Left ventricle myocardium inferior (tissue), 1 donor: ENCODE measurements around the gene PHAX. TPM values are rescaled to one million over a fixed set of nuclear protein-coding genes. Genes with fewer than 3 reads are reported as not detected.
"Not testable (repeated sequence)": the region's sequence is repeated elsewhere in the genome, so short reads cannot be mapped to it uniquely, and the experiment has no call there.

Experiments
- DNase-seq: peaks from one replicate; pipeline ENCODE4 v3.0.0-alpha.2; 2020
- H3K27ac ChIP-seq: fragments of 200-600 bp; replicated peaks from 2 replicates; pipeline ENCODE4 v1.8.0; 2021
- H3K27me3 ChIP-seq: fragments of 200-600 bp; 2 replicates; pipeline ENCODE4 v1.8.0; 2021; ENCODE audit warnings: low read depth
- H3K36me3 ChIP-seq: fragments of 200-600 bp; 2 replicates; pipeline ENCODE4 v1.8.0; 2021
- H3K4me1 ChIP-seq: fragments of 200-600 bp; 2 replicates; pipeline ENCODE4 v1.8.0; 2021
- H3K4me3 ChIP-seq: fragments of 200-600 bp; 2 replicates; pipeline ENCODE4 v1.8.0; 2021; ENCODE audit warnings: mild to moderate bottlenecking, moderate library complexity
- H3K9me3 ChIP-seq: fragments of 200-600 bp; replicated peaks from 2 replicates; pipeline ENCODE4 v1.8.0; 2021
- CTCF ChIP-seq: fragments of 200-600 bp; IDR thresholded peaks from 2 replicates; pipeline ENCODE4 v1.8.0; 2021; ENCODE audit warnings: antibody characterized with exemption, mild to moderate bottlenecking, borderline replicate concordance
- intact Hi-C: fragments of 100-400 bp; cut with micrococcal nuclease; formaldehyde crosslinking; loops from one replicate; pipeline ENCODE4 v1.11.0; 2022
- total RNA-seq: library from RNA; stranded (reverse); fragmentation: NEBNext Ultra II Directional; extraction: Animal tissue kit (Norgen Biotek cat#: 25700); gene quantifications from one replicate; pipeline ENCODE4 v1.2.1, GENCODE V29; 2021
- donor health status: DM: no; HTN: yes; CAD: no; lungs with severe emphysema.

Gene PHAX
- total RNA-seq, 1 donor from 2014 or later, result 29.4 TPM

- DNase-seq, result no peak
- Histone ChIP-seq H3K9me3 (peaks cover 16% of the 10 kb centered on the region), H3K27me3 (no peaks in the 10 kb centered on the region), H3K36me3 (no peaks in the 10 kb centered on the region), H3K4me1 (no peaks in the 10 kb centered on the region), H3K27ac (no peak overlapping the region), H3K4me3 (no peak overlapping the region)
- no peak for TF ChIP-seq CTCF
- intact Hi-C loops, result no loop called here
Measured at GRCh38 chr5:126641387-126641786, 40.6 kb downstream of the PHAX start.

- Histone ChIP-seq H3K27me3 (peaks cover 11% of the 10 kb centered on the region), H3K9me3 (peaks cover 16% of the 10 kb centered on the region), H3K27ac (no peak overlapping the region), H3K36me3 (no peaks in the 10 kb centered on the region), H3K4me1 (no peaks in the 10 kb centered on the region), H3K4me3 (no peak overlapping the region)
- DNase-seq, result no peak
- no peak for TF ChIP-seq CTCF
- intact Hi-C loops, result no loop called here
Measured at GRCh38 chr5:126645132-126645531, 44.4 kb downstream of the PHAX start.

GRCh38 chr5:126647071-126647470, 46.3 kb downstream of the PHAX start:
- H3K9me3 ChIP-seq, result peaks cover 16% of the 10 kb centered on the region
- no peak for TF ChIP-seq CTCF
- intact Hi-C loops, result no loop called here

GRCh38 chr5:126648471-126648870, 47.7 kb downstream of the PHAX start:
- Histone ChIP-seq H3K4me3 (no peak overlapping the region), H3K36me3 (no peaks in the 10 kb centered on the region), H3K27ac (no peak overlapping the region), H3K27me3 (peaks cover 11% of the 10 kb centered on the region), H3K4me1 (no peaks in the 10 kb centered on the region), H3K9me3 (peaks cover 16% of the 10 kb centered on the region)
- TF ChIP-seq CTCF, result no peak
- intact Hi-C loops, result no loop called here
- DNase-seq, result no peak

More at GRCh38 chr5:126647071-126647470, 46.3 kb downstream of the PHAX start:
- H3K4me1 ChIP-seq, result no peaks in the 10 kb centered on the region
- no peaks in the 10 kb centered on the region for H3K36me3 ChIP-seq
- DNase-seq, result no peak
- no peak overlapping the region for H3K27ac ChIP-seq
- peaks cover 11% of the 10 kb centered on the region for H3K27me3 ChIP-seq
- H3K4me3 ChIP-seq, result no peak overlapping the region

- Histone ChIP-seq H3K27me3 (peaks cover 11% of the 10 kb centered on the region), H3K9me3 (peaks cover 16% of the 10 kb centered on the region)
- DNase-seq, H3K4me1 ChIP-seq, H3K36me3 ChIP-seq, H3K27ac ChIP-seq, intact Hi-C loops, H3K4me3 ChIP-seq: not testable (repeated sequence)
Measured at GRCh38 chr5:126649057-126649456, 48.3 kb downstream of the PHAX start.

- H3K4me1 ChIP-seq, DNase-seq, intact Hi-C loops, H3K36me3 ChIP-seq, H3K4me3 ChIP-seq, H3K27ac ChIP-seq: not testable (repeated sequence)
- H3K27me3 ChIP-seq, result peaks cover 11% of the 10 kb centered on the region
- peaks cover 12% of the 10 kb centered on the region for H3K9me3 ChIP-seq
Measured at GRCh38 chr5:126649709-126650108, 49.0 kb downstream of the PHAX start.

GRCh38 chr5:126650463-126650862, 49.7 kb downstream of the PHAX start:
- intact Hi-C loops, result no loop called here
- TF ChIP-seq CTCF, result no peak

More at GRCh38 chr5:126650463-126650862, 49.7 kb downstream of the PHAX start:
- no peaks in the 10 kb centered on the region for H3K36me3 ChIP-seq
- H3K4me3 ChIP-seq, result no peak overlapping the region
- H3K9me3 ChIP-seq, result peaks cover 4% of the 10 kb centered on the region
- peaks cover 11% of the 10 kb centered on the region for H3K27me3 ChIP-seq
- no peak for DNase-seq
- no peaks in the 10 kb centered on the region for H3K4me1 ChIP-seq
- H3K27ac ChIP-seq, result no peak overlapping the region
